Pancreas (tissue), 10 donors: Measurements from ENCODE around the gene PNRC2. TPM values are rescaled to one million over a fixed set of nuclear protein-coding genes. Genes with fewer than 3 reads are reported as not detected.
"Not testable (repeated sequence)": the region's sequence is repeated elsewhere in the genome, so short reads cannot be mapped to it uniquely, and the experiment has no call there.

Experiments
- ATAC-seq, 4 donors: fragments of 200-7000 bp; cut with Tn5 transposase; one replicate each; pipeline versions ENCODE4 v1.8.0 to v1.9.1; 2020; ENCODE audit warnings: mild to moderate bottlenecking in 4 of 4, moderate library complexity in 4 of 4
- DNase-seq, 6 donors: peaks; one replicate each; pipeline ENCODE4 v3.0.0-alpha.2; 2020
- FAIRE-seq: peaks from 2 replicates; lab custom pipeline; 2012; peaks lifted over from hg19 to GRCh38; lab: Jason Lieb, UNC
- H3K27ac ChIP-seq, 4 donors: fragments of 200-600 bp; sonication (generic); 1 replicate in 3 of 4; 2 replicates in 1 of 4; pipeline versions ENCODE4 v1.5.0 to v1.8.0; 2020
- H3K27me3 ChIP-seq, 4 donors: fragments of 200-600 bp; one replicate each; pipeline ENCODE4 v1.8.0; 2021
- H3K36me3 ChIP-seq, 3 donors: fragments of 200-600 bp; sonication (generic) in 1 of 3; one replicate each; pipeline versions ENCODE4 v1.5.0 to v1.8.0; 2020 to 2021
- H3K4me1 ChIP-seq, 3 donors: fragments of 200-600 bp; one replicate each; pipeline ENCODE4 v1.8.0; 2021
- H3K4me3 ChIP-seq, 4 donors: fragments of 200-600 bp; sonication (generic) in 2 of 4; one replicate each; pipeline versions ENCODE4 v1.5.0 to v1.8.0; 2020 to 2021
- H3K9me3 ChIP-seq, 4 donors: fragments of 200-600 bp; one replicate each; pipeline ENCODE4 v1.8.0; 2021
- CTCF ChIP-seq, 4 donors: fragments of 200-600 bp; sonication (generic) in 3 of 4; IDR thresholded peaks; one replicate each; pipeline versions ENCODE4 v1.5.0 to v1.8.0; 2021; ENCODE audit warnings: antibody characterized with exemption in 4 of 4
- WGBS, 2 donors: extraction: QIAGEN DNeasy Blood & Tissue Kit; methylation state at CpG; one replicate each; pipeline ENCODE4 v1.1.7; 2013; 5-methylcytosine and 5-hydroxymethylcytosine counted together
- intact Hi-C, 3 donors: fragments of 100-400 bp; cut with DNase I; formaldehyde crosslinking; loops; one replicate each; pipeline versions ENCODE4 v1.11.1 to v1.14.2; 2022
- polyA plus RNA-seq, 2 donors: library from polyadenylated mRNA; stranded (reverse); fragments of 200-250 nt; gene quantifications; one replicate each; pipeline ENCODE4 v1.2.3, GENCODE V29; 2013
- total RNA-seq, 6 donors: library from RNA; stranded (reverse); fragmentation: NEBNext Ultra II Directional in 4 of 6; extraction: Animal tissue kit (Norgen Biotek cat#: 25700) in 4 of 6; gene quantifications; one replicate each; pipeline versions ENCODE4 v1.2.1 to v1.2.4, GENCODE V29; 2021 to 2023
- donor health status: healthy with polysubstance abuse.
- donor health status: DM: no; HTN: no; CAD: no; lungs with moderate emphysema.
- donor health status: DM: no; HTN: no; CAD: no.
- donor health status: control.
- donor health status: control.
- donor health status: Bipolar disorder and iron deficiency.
- donor health status: DM: yes; HTN: yes; CAD: no.
- donor health status: DM: no; HTN: no; CAD: no.
- donor health status: DM: no; HTN: no; CAD: no.
- donor health status: DM: yes; HTN: yes; CAD: no.

PNRC2 gene
- total and polyA plus RNA-seq, 8 donors: 24.3 to 57.4 (median 38.3) TPM

- WGBS, 2 donors: 80 to 82% methylated on average over 6 of the region's 6 CpGs
- no peak overlapping the region for H3K27ac ChIP-seq
- H3K36me3 ChIP-seq: no peaks in the 10 kb centered on the region
- DNase-seq (no peak), FAIRE-seq (no peak), ATAC-seq (no peak)
- no peaks in the 10 kb centered on the region for H3K4me1 ChIP-seq
- no peak overlapping the region for H3K4me3 ChIP-seq
- intact Hi-C loops: no loop called here
- no peak for TF ChIP-seq CTCF (IDR thresholded peaks at IDR 0.05)
- no peaks in the 10 kb centered on the region for H3K9me3 ChIP-seq
- H3K27me3 ChIP-seq: no peaks in the 10 kb centered on the region
Observed at GRCh38 chr1:23936481-23937176, 23.0 kb upstream of the PNRC2 start.

- no peak for FAIRE-seq
- intact Hi-C loops: no loop called here
Observed at GRCh38 chr1:23947366-23947765, 12.3 kb upstream of the PNRC2 start.

GRCh38 chr1:23953020-23953419 is 6.6 kb upstream of the PNRC2 start:
- no peaks in the 10 kb centered on the region for H3K27me3 ChIP-seq
- H3K4me1 ChIP-seq: peaks cover 19 to 40% (median 32%) of the 10 kb centered on the region in 3 donors
- no peak for TF ChIP-seq CTCF (IDR thresholded peaks at IDR 0.05)
- peak overlapping the region in 2 of 4 donors; percentile 27 to 30 for H3K27ac ChIP-seq
- DNase-seq: no peak
- no peaks in the 10 kb centered on the region for H3K36me3 ChIP-seq
- H3K9me3 ChIP-seq: no peaks in the 10 kb centered on the region
- peak; percentile 21 to 58 (median 27) for ATAC-seq
- 33 to 50% methylated on average over 3 of the region's 3 CpGs for WGBS, 2 donors
- no peak overlapping the region for H3K4me3 ChIP-seq
- no peak for FAIRE-seq
- intact Hi-C loops: loop anchor here in 2 of 3 donors (10.0 kb wide), 1 partner anchor 72 kb away; no protein-coding TSS in a partner anchor

More at GRCh38 chr1:23947366-23947765, 12.3 kb upstream of the PNRC2 start:
- no peak overlapping the region for H3K4me3 ChIP-seq
- H3K27ac ChIP-seq: no peak overlapping the region
- no peaks in the 10 kb centered on the region for H3K27me3 ChIP-seq
- H3K36me3 ChIP-seq: no peaks in the 10 kb centered on the region
- H3K4me1 ChIP-seq: no peaks in the 10 kb centered on the region
- no peaks in the 10 kb centered on the region for H3K9me3 ChIP-seq
- ATAC-seq: no peak
- no peak for DNase-seq
- no peak for TF ChIP-seq CTCF (IDR thresholded peaks at IDR 0.05)

GRCh38 chr1:23957096-23957495 is 2.5 kb upstream of the PNRC2 start:
- Histone ChIP-seq H3K36me3 (no peaks in the 10 kb centered on the region), H3K27ac (peak overlapping the region in 3 of 4 donors; percentile 34 to 99 (median 99)), H3K9me3 (no peaks in the 10 kb centered on the region), H3K27me3 (no peaks in the 10 kb centered on the region), H3K4me3 (no peak overlapping the region), H3K4me1 (peaks cover 25 to 53% (median 41%) of the 10 kb centered on the region in 3 donors)
- peak in 4 of 6 donors; percentile 61 to 86 (median 78) for DNase-seq
- ATAC-seq: peak; percentile 19 to 42 (median 32)
- intact Hi-C loops: loop anchor here in 2 of 3 donors (10.0 kb wide), 1 partner anchor 68 kb away; no protein-coding TSS in a partner anchor
- no peak for FAIRE-seq
- WGBS, 2 donors: 9 to 16% methylated on average over 7 of the region's 7 CpGs
- TF ChIP-seq CTCF (IDR thresholded peaks at IDR 0.05): no peak

GRCh38 chr1:23958040-23958809 is 1.4 kb upstream of the PNRC2 start:
- Histone ChIP-seq H3K4me3 (peak overlapping the region in 2 of 4 donors; percentile 65 to 70), H3K27ac (peak overlapping the region; percentile 94 to 99 (median 98)), H3K4me1 (peaks cover 29 to 51% (median 37%) of the 10 kb centered on the region in 3 donors)
- H3K27me3 ChIP-seq, H3K9me3 ChIP-seq, H3K36me3 ChIP-seq, ATAC-seq, FAIRE-seq, DNase-seq: not testable (repeated sequence)
- 40 to 51% methylated on average over 19 of the region's 19 CpGs for WGBS, 2 donors
- intact Hi-C loops: loop anchor here in 2 of 3 donors (10.0 kb wide), 1 partner anchor 67 kb away; no protein-coding TSS in a partner anchor
